Naive thymus-derived CD4-positive, alpha-beta T cell (primary cell): ENCODE data around the gene SPON2. TPM values are rescaled to one million over a fixed set of nuclear protein-coding genes. Genes with fewer than 3 reads are reported as not detected.

Experiments used
- ATAC-seq: fragments of 150-1000 bp; cut with Tn5 transposase; 2 replicates; pipeline ENCODE4 v1.10.0; 2021; ENCODE audit warnings: mild to moderate bottlenecking, moderate library complexity
- CTCF ChIA-PET: fragments of 350-600 bp; sonication (Branson Sonifier 250); formaldehyde crosslinking; loops from one replicate; lab custom pipeline; 2021; ENCODE audit warnings: antibody characterized with exemption; lab: Charles Lee
- POLR2A ChIA-PET: fragments of 350-600 bp; sonication (Branson Sonifier 250); formaldehyde crosslinking; loops from one replicate; lab custom pipeline; 2021; ENCODE audit warnings: antibody characterized with exemption, inconsistent platforms; lab: Charles Lee
- DNase-seq, 9 donors: peaks; one replicate each; pipeline versions ENCODE4 v3.0.0 to v3.0.0-alpha.2; 2020 to 2022; ENCODE audit warnings: mixed read lengths in 1 of 9
- H3K27ac ChIP-seq: one replicate; pipeline ENCODE4 v1.7.0; 2013; ENCODE audit warnings: mild to moderate bottlenecking, low read depth, low read length, moderate library complexity
- H3K27me3 ChIP-seq, 2 donors: one replicate each; pipeline ENCODE4 v1.7.0; 2013; ENCODE audit warnings: low read length in 2 of 2, mild to moderate bottlenecking in 2 of 2, moderate library complexity in 2 of 2; ENCODE audit not compliant: control insufficient read depth in 2 of 2, insufficient read depth in 2 of 2
- H3K36me3 ChIP-seq, 3 experiments: 1 replicate in 2 of 3; 2 replicates in 1 of 3; pipeline ENCODE4 v1.7.0; 2013; ENCODE audit warnings: low read length in 3 of 3, mild to moderate bottlenecking in 3 of 3, moderate library complexity in 1 of 3; ENCODE audit not compliant: insufficient read depth in 3 of 3, control insufficient read depth in 2 of 3
- H3K4me1 ChIP-seq, 2 donors: one replicate each; pipeline ENCODE4 v1.7.0; 2013; ENCODE audit warnings: low read length in 2 of 2, mild to moderate bottlenecking in 2 of 2, moderate library complexity in 1 of 2; ENCODE audit not compliant: control insufficient read depth in 2 of 2, insufficient read depth in 2 of 2
- H3K4me3 ChIP-seq: 2 replicates; pipeline ENCODE4 v1.7.0; 2013; ENCODE audit warnings: mild to moderate bottlenecking, low read length
- H3K9me3 ChIP-seq, 3 experiments: 1 replicate in 2 of 3; 2 replicates in 1 of 3; pipeline ENCODE4 v1.7.0; 2013; ENCODE audit warnings: low read length in 3 of 3; ENCODE audit not compliant: control insufficient read depth in 2 of 3
- H3K27ac Mint-ChIP-seq, 9 donors: one replicate each; pipeline ENCODE4 v1.8.0; 2020 to 2022; ENCODE audit warnings: mixed read lengths in 9 of 9, mild to moderate bottlenecking in 8 of 9, moderate library complexity in 5 of 9, inconsistent platforms in 2 of 9
- H3K27me3 Mint-ChIP-seq, 5 donors: one replicate each; pipeline ENCODE4 v1.8.0; 2021 to 2022; ENCODE audit warnings: mixed read lengths in 5 of 5, mild to moderate bottlenecking in 1 of 5
- H3K36me3 Mint-ChIP-seq, 5 donors: one replicate each; pipeline ENCODE4 v1.8.0; 2020 to 2022; ENCODE audit warnings: mixed read lengths in 5 of 5, mild to moderate bottlenecking in 3 of 5, inconsistent platforms in 1 of 5
- H3K4me1 Mint-ChIP-seq, 7 donors: one replicate each; pipeline ENCODE4 v1.8.0; 2020 to 2022; ENCODE audit warnings: mixed read lengths in 7 of 7, mild to moderate bottlenecking in 3 of 7, inconsistent platforms in 1 of 7
- H3K4me3 Mint-ChIP-seq, 10 donors: one replicate each; pipeline ENCODE4 v1.8.0; 2020 to 2022; ENCODE audit warnings: mild to moderate bottlenecking in 10 of 10, mixed read lengths in 10 of 10, moderate library complexity in 6 of 10, inconsistent platforms in 2 of 10
- H3K9me3 Mint-ChIP-seq, 11 donors: one replicate each; pipeline ENCODE4 v1.8.0; 2020 to 2022; ENCODE audit warnings: mixed read lengths in 11 of 11, mild to moderate bottlenecking in 4 of 11, inconsistent platforms in 1 of 11, moderate library complexity in 1 of 11
- intact Hi-C, 2 donors: fragments of 100-400 bp; cut with micrococcal nuclease; formaldehyde crosslinking; loops; one replicate each; pipeline ENCODE4 v1.15.1; 2023
- polyA plus RNA-seq, 2 donors: library from polyadenylated mRNA; unstranded; fragments of 300-500 nt; fragmentation: Illumina TruSeq; gene quantifications; one replicate each; pipeline ENCODE4 v1.2.3, GENCODE V29; 2021
- total RNA-seq, 6 experiments: library from RNA in 5 of 6; stranded (reverse) in 5 of 6; gene quantifications; 1 replicate in 5 of 6; 2 replicates in 1 of 6; pipeline ENCODE4 v1.2.3 and lab custom pipeline; 2021 to 2026

The SPON2 gene
- total and polyA plus RNA-seq, 7 experiments from 2014 or later = 2.8 to 79.1 (median 6.5) TPM

- Histone ChIP-seq H3K9me3 (no peaks in the 10 kb centered on the region), H3K36me3 (peaks cover 0 to 14% (median 8%) of the 10 kb centered on the region in 3 experiments), H3K27ac (no peak overlapping the region), H3K27me3 (no peaks in the 10 kb centered on the region), H3K4me1 (peaks cover 12 to 14% of the 10 kb centered on the region in 2 donors), H3K4me3 (no peak overlapping the region)
- peaks cover 5 to 23% (median 10%) of the 10 kb centered on the region in 7 donors for H3K4me1 Mint-ChIP-seq
- no peak overlapping the region for H3K4me3 Mint-ChIP-seq
- no peaks in the 10 kb centered on the region for H3K27me3 Mint-ChIP-seq
- ChIA-PET CTCF (no interaction called here), POLR2A (no interaction called here)
- H3K27ac Mint-ChIP-seq = no peak overlapping the region
- H3K9me3 Mint-ChIP-seq = no peaks in the 10 kb centered on the region
- no peak for ATAC-seq
- intact Hi-C loops = no loop called here
- DNase-seq = no peak
- peaks cover 0 to 16% (median 0%) of the 10 kb centered on the region in 5 donors for H3K36me3 Mint-ChIP-seq
Measured at GRCh38 chr4:1195891-1196401, 23.6 kb upstream of the SPON2 start.

DNA sequence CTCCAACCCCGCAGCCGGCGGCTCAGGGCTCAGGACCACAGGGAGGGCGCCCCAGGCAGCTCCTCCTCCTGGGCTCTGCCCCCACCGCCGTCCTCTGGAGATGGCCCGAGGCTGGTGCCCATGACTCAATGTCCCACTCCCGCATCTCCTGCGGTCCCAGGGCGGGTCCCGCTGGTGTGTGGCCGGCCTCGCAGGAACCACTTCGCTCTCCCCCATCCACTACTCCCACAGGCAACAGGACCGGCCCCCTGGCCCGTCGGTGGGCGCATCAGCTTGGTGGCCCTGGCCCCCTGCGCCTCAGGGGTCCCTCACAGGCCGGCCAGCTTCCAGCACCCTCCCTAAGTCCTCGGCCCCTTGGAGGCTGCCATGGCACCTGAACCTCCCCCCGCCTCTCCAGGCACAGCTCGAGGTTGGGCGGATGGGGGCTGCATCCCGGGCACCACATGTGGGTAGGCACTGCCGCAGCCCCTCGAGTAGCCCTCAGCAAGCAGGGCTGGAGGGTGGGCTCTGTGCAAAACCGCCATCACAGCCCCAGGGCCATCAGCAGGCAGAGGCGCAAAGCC lies 22.8 kb upstream of the SPON2 start:
- CTCF ChIA-PET = no interaction called here
- Mint-ChIP-seq H3K27me3 (no peaks in the 10 kb centered on the region), H3K36me3 (peaks cover 0 to 16% (median 0%) of the 10 kb centered on the region in 5 donors), H3K9me3 (no peaks in the 10 kb centered on the region), H3K27ac (no peak overlapping the region), H3K4me1 (peaks cover 4 to 16% (median 8%) of the 10 kb centered on the region in 7 donors), H3K4me3 (no peak overlapping the region)
- POLR2A ChIA-PET = no interaction called here
- ATAC-seq (no peak), DNase-seq (no peak)
- Histone ChIP-seq H3K27me3 (no peaks in the 10 kb centered on the region), H3K4me3 (no peak overlapping the region), H3K4me1 (peaks cover 4 to 9% of the 10 kb centered on the region in 2 donors), H3K9me3 (no peaks in the 10 kb centered on the region), H3K36me3 (peaks cover 0 to 14% (median 8%) of the 10 kb centered on the region in 3 experiments), H3K27ac (no peak overlapping the region)
- intact Hi-C loops = no loop called here

DNA sequence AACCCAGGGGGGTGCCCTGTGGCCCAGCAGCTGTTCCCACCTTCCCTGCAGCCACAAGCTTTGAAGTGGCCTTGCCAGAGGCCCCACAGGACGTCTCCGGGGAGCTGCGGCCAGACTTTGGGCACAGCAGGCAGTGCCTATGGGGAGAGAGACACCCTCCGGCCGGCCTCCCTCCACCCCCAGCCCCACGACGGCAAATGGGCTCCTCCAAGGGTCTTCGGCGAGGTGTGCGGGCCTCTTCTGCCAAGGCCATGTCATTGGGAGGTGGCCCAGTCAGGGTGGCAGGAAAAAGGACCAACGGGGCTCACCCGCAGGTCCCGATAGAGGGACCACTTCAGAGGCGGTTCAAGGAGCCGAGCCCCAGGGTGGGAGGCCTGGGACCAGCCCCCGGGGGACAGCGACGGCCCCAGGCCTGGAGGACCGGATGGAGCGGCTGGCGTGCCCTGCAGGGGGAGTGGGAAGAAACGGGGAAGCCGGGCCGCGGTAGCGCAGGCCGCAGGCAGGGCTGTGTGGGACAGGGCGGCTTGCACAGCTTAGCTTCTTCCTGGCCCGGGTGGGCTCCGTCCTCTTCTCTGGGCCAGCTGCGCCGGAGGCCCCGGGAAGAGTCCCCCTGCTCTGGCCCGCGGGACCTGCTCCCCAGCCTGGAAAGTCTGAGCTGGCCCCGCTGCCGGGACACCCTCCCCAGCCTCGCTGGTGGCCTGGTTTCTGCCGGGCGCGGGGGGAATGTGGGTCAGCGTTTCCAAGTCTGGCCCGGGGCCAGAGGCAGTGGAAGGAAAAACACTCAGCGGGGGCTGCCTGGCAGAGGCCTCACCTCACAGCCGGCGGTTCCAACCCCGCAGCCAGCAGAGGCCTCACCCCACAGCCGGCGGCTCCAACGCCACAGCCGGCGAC lies 21.9 kb upstream of the SPON2 start:
- ChIA-PET CTCF (no interaction called here), POLR2A (no interaction called here)
- Histone ChIP-seq H3K27me3 (no peaks in the 10 kb centered on the region), H3K9me3 (no peaks in the 10 kb centered on the region), H3K4me1 (no peaks in the 10 kb centered on the region), H3K36me3 (peaks cover 0 to 14% (median 8%) of the 10 kb centered on the region in 3 experiments), H3K4me3 (no peak overlapping the region), H3K27ac (no peak overlapping the region)
- ATAC-seq (no peak), DNase-seq (no peak)
- H3K4me3 Mint-ChIP-seq = no peak overlapping the region
- no peaks in the 10 kb centered on the region for H3K27me3 Mint-ChIP-seq
- no peaks in the 10 kb centered on the region for H3K9me3 Mint-ChIP-seq
- peaks cover 0 to 16% (median 0%) of the 10 kb centered on the region in 5 donors for H3K36me3 Mint-ChIP-seq
- intact Hi-C loops = no loop called here
- H3K27ac Mint-ChIP-seq = no peak overlapping the region
- peaks cover 0 to 11% (median 6%) of the 10 kb centered on the region in 7 donors for H3K4me1 Mint-ChIP-seq

GRCh38 chr4:1193206-1194009 lies 21.0 kb upstream of the SPON2 start:
- H3K27ac ChIP-seq = no peak overlapping the region
- intact Hi-C loops = no loop called here
- no peaks in the 10 kb centered on the region for H3K4me1 ChIP-seq
- no peak for DNase-seq
- Mint-ChIP-seq H3K27me3 (no peaks in the 10 kb centered on the region), H3K4me3 (no peak overlapping the region), H3K36me3 (peaks cover 0 to 17% (median 3%) of the 10 kb centered on the region in 5 donors), H3K9me3 (no peaks in the 10 kb centered on the region), H3K27ac (no peak overlapping the region), H3K4me1 (peaks cover 0 to 9% (median 5%) of the 10 kb centered on the region in 7 donors)
- H3K27me3 ChIP-seq = no peaks in the 10 kb centered on the region
- POLR2A ChIA-PET = no interaction called here
- no peaks in the 10 kb centered on the region for H3K9me3 ChIP-seq
- CTCF ChIA-PET = no interaction called here
- ATAC-seq = peak; percentile 8
- H3K36me3 ChIP-seq = peaks cover 0 to 14% (median 8%) of the 10 kb centered on the region in 3 experiments
- no peak overlapping the region for H3K4me3 ChIP-seq

DNA sequence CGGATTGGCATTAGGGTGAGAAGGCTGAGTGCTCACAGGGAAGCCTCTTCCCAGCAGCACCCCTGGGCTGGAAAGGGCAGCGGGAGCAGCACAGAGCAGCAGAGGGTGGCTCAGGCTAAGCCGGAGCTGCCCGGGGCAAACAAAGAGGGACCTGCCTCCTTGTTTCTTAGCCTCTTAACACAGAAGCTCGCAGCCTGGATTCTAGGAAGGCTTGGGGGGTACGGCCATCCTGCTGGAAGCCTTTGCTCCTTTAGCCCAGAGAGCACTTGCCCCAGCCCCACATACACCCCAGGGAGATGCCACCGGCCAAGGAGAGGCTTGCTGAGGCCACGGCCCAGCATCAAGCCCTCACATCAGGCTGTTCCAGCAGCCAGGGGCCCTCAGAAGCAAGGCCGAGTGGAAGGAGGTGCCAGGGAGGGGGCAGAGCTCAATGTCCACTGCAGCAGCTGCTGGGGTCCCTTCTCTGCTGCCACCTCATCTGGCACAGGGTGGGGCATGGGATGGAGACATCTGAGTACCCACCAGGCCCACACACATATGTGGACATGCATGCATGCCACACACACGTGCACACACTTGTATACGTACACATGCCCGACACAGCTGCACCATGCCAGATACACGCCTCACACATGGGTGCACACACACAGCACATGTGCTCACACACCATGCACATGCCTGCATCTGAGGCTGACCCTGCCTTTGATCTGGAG lies 20.3 kb upstream of the SPON2 start:
- intact Hi-C loops = no loop called here
- H3K9me3 ChIP-seq = no peaks in the 10 kb centered on the region
- H3K9me3 Mint-ChIP-seq = no peaks in the 10 kb centered on the region
- H3K27me3 ChIP-seq = no peaks in the 10 kb centered on the region
- no peak overlapping the region for H3K4me3 Mint-ChIP-seq
- DNase-seq (no peak), ATAC-seq (no peak)
- H3K36me3 ChIP-seq = peaks cover 0 to 14% (median 8%) of the 10 kb centered on the region in 3 experiments
- H3K27me3 Mint-ChIP-seq = no peaks in the 10 kb centered on the region
- no peak overlapping the region for H3K27ac ChIP-seq
- H3K4me3 ChIP-seq = no peak overlapping the region
- ChIA-PET CTCF (no interaction called here), POLR2A (no interaction called here)
- H3K27ac Mint-ChIP-seq = no peak overlapping the region
- H3K36me3 Mint-ChIP-seq = peaks cover 0 to 19% (median 3%) of the 10 kb centered on the region in 5 donors
- H3K4me1 ChIP-seq = peaks cover 0 to 2% of the 10 kb centered on the region in 2 donors
- H3K4me1 Mint-ChIP-seq = peaks cover 0 to 6% (median 1%) of the 10 kb centered on the region in 7 donors

DNA sequence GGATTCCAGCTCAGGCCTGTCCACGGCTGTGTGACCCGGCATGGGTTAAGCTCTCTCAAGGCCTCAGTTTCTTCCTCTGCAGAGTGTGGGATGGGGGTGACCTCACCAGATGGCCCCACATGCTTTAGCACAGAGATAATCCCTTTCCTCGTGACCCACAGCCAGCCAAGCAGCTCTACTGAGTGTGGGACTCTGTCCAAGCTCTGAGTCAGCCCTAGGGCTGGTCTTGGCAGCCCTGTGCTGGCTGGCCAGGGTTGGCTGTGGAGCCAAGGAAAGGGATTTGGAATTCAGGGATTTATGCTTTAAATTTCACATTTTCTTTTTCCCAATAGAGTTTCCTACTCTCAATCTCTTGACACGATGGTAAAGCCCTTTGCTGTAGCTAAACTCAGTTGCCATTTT lies 19.7 kb upstream of the SPON2 start:
- Histone ChIP-seq H3K27me3 (no peaks in the 10 kb centered on the region), H3K27ac (no peak overlapping the region), H3K9me3 (no peaks in the 10 kb centered on the region), H3K36me3 (peaks cover 0 to 14% (median 7%) of the 10 kb centered on the region in 3 experiments), H3K4me3 (no peak overlapping the region), H3K4me1 (peaks cover 0 to 6% of the 10 kb centered on the region in 2 donors)
- no peak for DNase-seq
- no peaks in the 10 kb centered on the region for H3K27me3 Mint-ChIP-seq
- H3K4me1 Mint-ChIP-seq = peaks cover 3 to 10% (median 6%) of the 10 kb centered on the region in 7 donors
- peaks cover 0 to 21% (median 3%) of the 10 kb centered on the region in 5 donors for H3K36me3 Mint-ChIP-seq
- no peak overlapping the region for H3K27ac Mint-ChIP-seq
- intact Hi-C loops = no loop called here
- ChIA-PET POLR2A (interaction anchor here (0.6 kb wide), 1 partner anchor 12 kb away, joined by 4 read pairs; no protein-coding TSS in a partner anchor), CTCF (no interaction called here)
- H3K4me3 Mint-ChIP-seq = no peak overlapping the region
- no peaks in the 10 kb centered on the region for H3K9me3 Mint-ChIP-seq
- ATAC-seq = no peak
